Left cardiac atrium (tissue), 4 donors: ENCODE data around the gene AFMID. TPM values are rescaled to one million over a fixed set of nuclear protein-coding genes. Genes with fewer than 3 reads are reported as not detected.
"Not testable (repeated sequence)": the region's sequence is repeated elsewhere in the genome, so short reads cannot be mapped to it uniquely, and the experiment has no call there.

ENCODE experiments used
- ATAC-seq, 2 donors: fragments of 200-7000 bp; cut with Tn5 transposase; one replicate each; pipeline ENCODE4 v1.9.1; 2020; ENCODE audit warnings: mild to moderate bottlenecking in 2 of 2, moderate library complexity in 2 of 2
- DNase-seq: peaks from one replicate; pipeline ENCODE4 v3.0.0-alpha.2; 2020
- intact Hi-C, 2 donors: fragments of 100-400 bp; cut with DNase I; formaldehyde crosslinking; loops; one replicate each; pipeline versions ENCODE4 v1.14.1 to v1.15.1; 2022 to 2023
- total RNA-seq, 2 donors: library from RNA; stranded (reverse); fragmentation: NEBNext Ultra II Directional; extraction: Animal tissue kit (Norgen Biotek cat#: 25700); gene quantifications; one replicate each; pipeline ENCODE4 v1.2.1, GENCODE V29; 2021
- donor health status: DM: no; HTN: yes; CAD: no.
- donor health status: DM: no; HTN: yes; CAD: no; lungs with severe emphysema.
- donor health status: DM: yes; HTN: yes; CAD: no.
- donor health status: Dilated cardiomyopathy.

AFMID gene
- total RNA-seq, 2 donors from 2014 or later = 20.8 to 30.9 TPM

DNA sequence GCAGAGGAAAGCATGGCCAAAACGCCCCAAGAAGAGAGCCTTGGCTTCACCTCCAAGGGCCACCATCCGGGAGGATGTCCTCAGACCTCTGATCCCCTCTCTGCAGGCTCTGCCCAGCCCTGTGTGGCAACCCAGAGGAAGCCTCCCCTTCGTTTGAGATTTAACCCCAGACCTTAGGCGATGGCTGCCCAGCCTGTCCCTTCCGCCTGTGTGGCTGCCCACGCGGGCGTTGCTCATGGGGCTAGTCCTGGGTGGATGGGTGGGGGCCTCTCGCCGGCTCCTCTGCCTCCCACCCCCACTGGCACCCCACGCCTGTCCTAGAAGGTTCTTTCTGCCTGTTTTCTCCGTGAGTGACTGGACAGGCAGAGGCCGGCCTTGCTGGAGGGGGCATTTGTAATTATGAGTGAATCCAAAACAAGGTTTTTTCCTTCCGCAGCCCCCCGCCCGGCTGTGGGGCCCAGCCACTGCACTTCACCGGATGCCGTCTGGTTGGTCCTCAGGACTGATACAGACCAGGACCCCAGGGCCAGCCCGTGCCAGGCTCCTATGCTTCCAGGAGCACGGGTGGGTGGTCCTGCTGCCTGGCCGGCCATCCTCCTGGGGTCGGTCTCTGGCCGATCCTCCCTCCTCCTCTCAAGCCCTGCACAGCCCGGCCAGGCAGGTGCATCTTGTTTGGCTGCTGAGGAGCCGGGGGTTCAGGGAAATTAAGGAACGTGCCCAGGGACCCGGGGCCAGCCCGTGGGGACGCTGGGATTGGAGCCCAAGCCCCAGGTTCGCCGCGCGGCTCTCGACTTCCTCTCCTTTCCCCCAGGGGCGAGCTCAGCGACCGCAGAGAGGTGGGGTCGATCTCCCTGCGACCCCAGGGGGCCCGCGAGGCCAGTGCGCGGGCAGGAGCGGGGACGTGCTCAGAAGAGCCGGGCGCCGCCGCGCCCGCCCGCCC, 44.1 kb downstream of the AFMID start, which contains the start of gene TMEM235:
Gene TMEM235 (plus strand): TSS at position 636 of the 940 bp plus-strand sequence. CDS start 393 bp downstream, outside the sequence.
- ATAC-seq (no peak), DNase-seq (no peak)
- intact Hi-C loops = no loop called here

GRCh38 chr17:78231991-78232858, 45.1 kb downstream of the AFMID start:
- intact Hi-C loops = no loop called here
- no peak for ATAC-seq

DNA sequence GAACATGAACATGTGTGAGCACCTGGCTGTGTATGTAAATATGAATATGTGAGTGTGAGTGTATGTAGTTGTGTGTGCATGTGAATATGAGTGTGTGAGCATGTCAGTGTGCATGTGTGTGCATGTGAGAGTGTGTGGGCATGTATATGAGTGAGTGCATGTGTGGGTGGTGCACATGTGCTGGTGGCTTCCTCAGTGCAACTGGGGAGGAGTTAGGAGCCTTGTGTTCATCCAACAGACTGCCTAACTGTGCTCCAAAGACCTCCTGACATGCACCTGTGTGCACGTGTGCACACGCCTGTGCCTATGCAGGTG, 45.7 kb downstream of the AFMID start:
- DNase-seq = no peak
- no peak for ATAC-seq
- intact Hi-C loops = no loop called here

More at GRCh38 chr17:78231991-78232858, 45.1 kb downstream of the AFMID start:
- no peak for DNase-seq

DNA sequence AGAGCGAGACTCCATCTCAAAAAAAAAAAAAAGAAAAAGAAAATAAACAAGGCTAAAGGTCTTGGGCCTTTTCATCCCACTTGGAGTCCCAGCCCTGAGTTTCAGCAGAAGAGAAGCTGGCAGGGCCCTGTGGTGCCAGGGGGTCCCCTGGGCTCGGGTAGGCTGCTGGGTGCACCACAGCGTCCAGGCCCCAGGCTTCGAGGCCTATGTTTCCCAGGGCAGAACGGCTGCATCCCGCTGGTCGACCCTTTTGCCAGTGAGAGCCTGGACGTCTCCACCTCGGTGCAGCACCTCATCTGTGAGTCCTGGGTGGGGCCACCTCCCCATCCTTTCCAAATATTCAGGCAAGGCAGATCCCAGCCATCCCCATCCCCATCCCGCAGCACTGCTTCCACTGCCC, 46.5 kb downstream of the AFMID start:
- intact Hi-C loops = no loop called here
- DNase-seq (no peak), ATAC-seq (no peak)

DNA sequence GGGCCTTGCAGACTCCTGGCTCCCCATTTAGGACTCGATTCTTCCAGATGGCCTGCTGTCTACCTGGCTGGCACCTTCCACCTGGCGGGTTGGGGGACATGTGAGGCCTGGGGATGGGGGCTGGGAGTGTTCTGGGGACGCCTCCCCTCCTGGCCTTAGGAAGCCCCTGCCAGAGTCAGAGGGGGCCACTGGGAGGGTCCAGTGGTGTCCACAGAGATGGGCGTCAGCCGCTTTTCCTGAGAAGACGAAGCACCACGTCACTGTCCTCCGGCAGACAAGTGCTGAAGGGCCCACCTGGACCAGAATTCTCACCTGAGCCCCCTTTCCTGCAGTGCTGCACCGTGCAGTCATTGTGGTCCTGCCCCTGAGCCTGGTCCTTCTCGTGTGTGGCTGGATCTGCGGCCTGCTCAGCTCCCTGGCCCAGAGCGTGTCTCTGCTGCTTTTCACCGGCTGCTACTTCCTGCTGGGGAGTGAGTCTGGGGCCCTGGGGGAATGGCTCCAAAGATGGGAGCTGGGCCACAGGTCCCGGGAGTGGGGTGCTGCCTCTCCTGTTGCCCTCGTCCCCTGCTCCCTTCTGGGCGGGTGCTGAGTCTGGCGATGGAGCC, 47.2 kb downstream of the AFMID start:
- intact Hi-C loops = no loop called here
- DNase-seq = no peak
- no peak for ATAC-seq

DNA sequence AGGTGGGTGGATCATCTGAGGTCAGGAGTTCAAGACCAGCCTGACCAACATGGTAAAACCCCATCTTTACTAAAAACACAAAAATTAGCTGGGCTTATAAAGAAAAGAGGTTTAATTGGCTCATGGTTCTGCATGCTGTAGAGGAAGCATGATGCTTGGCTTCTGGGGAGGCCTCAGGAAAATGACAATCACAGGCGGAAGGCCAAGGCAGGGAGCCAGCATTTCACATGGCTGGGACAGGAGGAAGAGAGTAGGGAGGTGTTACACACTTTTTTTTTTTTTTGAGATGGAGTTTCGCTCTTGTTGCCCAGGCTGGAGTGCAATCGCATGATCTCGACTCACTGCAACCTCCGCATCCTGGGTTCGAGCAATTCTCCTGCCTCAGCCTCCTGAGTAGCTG, 47.9 kb downstream of the AFMID start:
- DNase-seq = peak; percentile 71
- intact Hi-C loops, ATAC-seq: not testable (repeated sequence)

GRCh38 chr17:78235885-78236284, 48.7 kb downstream of the AFMID start:
- intact Hi-C loops = no loop called here
- ATAC-seq (no peak), DNase-seq (no peak)

- intact Hi-C loops = no loop called here
Measured at GRCh38 chr17:78236362-78237127, 49.4 kb downstream of the AFMID start.

GRCh38 chr17:78237401-78238012, 50.3 kb downstream of the AFMID start:
- intact Hi-C loops = no loop called here
- DNase-seq = no peak
- no peak for ATAC-seq

More at GRCh38 chr17:78236362-78237127, 49.4 kb downstream of the AFMID start:
- ATAC-seq = no peak
- DNase-seq = no peak

DNA sequence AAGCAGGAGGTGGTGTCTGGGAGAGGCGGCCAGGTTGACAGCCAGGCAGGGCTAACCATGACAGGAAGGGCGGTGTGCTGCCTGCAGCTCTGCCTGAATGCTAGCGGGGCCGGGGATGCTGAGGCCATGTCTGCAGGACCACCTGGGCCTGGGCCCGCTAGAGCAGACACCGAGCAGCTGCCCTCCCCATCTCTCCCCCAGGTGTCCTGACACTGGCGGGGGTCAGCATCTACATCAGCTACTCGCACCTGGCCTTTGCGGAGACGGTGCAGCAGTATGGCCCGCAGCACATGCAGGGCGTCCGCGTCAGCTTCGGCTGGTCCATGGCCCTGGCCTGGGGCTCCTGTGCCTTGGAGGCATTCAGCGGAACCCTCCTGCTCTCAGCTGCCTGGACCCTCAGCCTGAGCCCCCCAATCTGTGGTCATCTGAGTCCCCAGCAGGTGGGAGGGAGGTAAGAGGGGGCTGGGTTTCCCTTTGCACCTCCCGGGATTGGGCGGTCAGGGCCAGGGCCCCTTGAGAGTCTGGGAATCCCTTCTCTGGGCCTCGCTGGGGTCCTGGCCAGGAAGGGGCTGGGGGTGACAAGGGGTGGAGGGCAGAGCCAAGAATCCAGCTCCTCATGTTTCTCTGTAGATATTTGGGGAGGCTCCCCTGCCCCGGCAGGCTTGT, 51.8 kb downstream of the AFMID start:
- intact Hi-C loops = no loop called here
- DNase-seq (no peak), ATAC-seq (no peak)

- DNase-seq (no peak), ATAC-seq (no peak)
- intact Hi-C loops = no loop called here
Measured at GRCh38 chr17:78239489-78239931, 52.3 kb downstream of the AFMID start.

GRCh38 chr17:78240012-78240655, 53.0 kb downstream of the AFMID start:
- intact Hi-C loops = loop anchor here in 1 of 2 donors (10.0 kb wide), 1 partner anchor 125 kb away; no protein-coding TSS in a partner anchor
- ATAC-seq (no peak), DNase-seq (no peak)

- intact Hi-C loops = loop anchor here in 1 of 2 donors (10.0 kb wide), 1 partner anchor 126 kb away; no protein-coding TSS in a partner anchor
- DNase-seq (no peak), ATAC-seq (no peak)
Measured at GRCh38 chr17:78240839-78241238, 53.7 kb downstream of the AFMID start.

DNA sequence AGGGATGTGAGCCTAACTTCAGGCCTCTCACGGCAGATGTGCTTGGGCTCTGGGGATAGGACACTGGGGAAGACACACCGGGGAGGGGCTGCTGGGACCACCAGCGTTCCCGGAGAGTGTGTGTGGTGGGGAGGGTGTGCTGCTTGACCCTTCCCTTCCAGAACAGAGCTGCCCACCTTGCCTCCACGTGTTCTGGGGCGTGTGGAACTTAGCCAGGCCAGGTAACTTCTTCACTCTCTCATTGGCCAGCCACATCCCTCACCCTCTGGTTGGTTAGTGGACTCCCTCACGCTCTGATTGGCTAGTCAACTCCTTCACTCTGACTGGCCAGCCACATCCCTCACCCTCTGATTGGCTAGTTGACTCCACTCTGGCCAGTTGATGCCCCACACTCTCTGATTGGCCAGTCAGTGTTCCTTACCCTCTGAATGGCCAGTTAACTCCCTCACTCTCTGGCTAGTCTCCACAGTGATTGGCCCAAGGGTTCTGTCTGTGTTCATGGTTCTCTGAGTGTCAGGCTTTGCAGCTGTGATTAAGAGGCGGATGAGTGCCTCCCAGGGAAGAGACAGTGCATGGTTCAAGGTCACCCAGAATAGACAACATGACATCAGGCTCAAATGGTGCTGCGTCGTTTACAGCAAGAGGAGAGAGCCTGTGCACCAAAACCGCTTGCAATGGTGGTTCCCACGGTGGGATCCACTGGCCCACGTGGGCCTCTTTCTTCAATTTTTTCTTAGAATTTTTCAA, 54.3 kb downstream of the AFMID start:
- DNase-seq = no peak
- intact Hi-C loops = loop anchor here in 1 of 2 donors (10.0 kb wide), 1 partner anchor 127 kb away; no protein-coding TSS in a partner anchor
- ATAC-seq = peak; percentile 46 to 65

DNA sequence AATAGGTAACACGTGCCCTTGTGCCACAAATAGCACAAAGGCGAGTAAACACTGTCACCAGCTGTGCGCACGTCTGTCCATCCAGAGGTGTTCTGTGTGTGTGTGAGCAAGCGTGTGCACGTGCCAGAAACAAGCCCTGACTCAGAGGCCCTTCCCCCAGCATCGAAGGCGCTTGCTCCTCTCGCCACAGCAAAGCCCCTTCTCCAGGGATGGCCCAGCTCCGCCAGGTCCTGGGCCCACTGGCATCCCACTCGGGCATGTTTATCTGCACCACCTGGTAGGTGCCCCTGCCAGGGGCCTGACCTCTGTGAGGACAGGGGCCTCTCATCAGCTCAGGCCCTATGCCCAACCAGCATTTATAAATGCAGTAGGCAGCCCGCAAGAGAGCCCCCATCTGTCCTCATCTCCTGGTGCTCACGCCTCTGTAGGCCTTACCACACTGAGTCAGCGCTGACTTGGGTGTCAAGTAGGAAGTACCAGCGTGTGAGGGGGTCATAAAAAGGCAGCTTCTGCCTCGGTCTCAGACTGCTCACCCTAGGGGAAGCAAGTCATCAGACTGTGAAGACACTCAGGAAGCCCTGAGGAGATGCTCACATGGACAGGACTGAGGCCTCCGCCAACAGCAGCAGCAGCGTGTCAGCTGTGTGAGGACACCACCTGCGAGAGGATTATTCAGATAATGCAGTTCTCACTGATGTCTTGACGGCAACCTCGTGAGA, 55.0 kb downstream of the AFMID start:
- DNase-seq = no peak
- no peak for ATAC-seq
- intact Hi-C loops = loop anchor here in 1 of 2 donors (10.0 kb wide), 1 partner anchor 127 kb away; no protein-coding TSS in a partner anchor

DNA sequence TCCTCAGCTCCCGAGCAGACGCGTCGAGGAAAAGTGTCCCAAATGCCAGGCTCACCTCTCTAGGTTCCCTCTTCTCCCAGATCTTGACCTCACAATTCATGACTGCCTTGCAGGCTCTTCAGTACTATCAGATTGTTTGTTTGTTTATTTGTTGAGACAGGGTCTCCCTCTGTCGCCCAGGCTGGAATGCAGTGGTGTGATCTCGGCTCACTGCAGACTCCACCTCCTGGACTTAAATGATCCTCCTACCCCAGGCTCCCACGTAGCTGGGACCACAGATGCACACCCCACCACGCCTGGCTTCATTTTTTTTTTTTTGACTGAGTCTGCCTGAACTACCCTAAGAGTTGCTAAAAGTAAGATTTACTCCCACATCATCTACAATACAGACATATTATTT, 60.1 kb downstream of the AFMID start:
- no peak for DNase-seq
- intact Hi-C loops = loop anchor here in 1 of 2 donors (10.0 kb wide), 1 partner anchor 133 kb away; no protein-coding TSS in a partner anchor

More for the DNA sequence above, 60.1 kb downstream of the AFMID start:
- no peak for ATAC-seq
